NCI-H2081 treated with DMSO at 0.1 percent for 48 hours (cell line): Measurements from ENCODE around the gene MFAP3L.

Experiments used
- DNase-seq: peaks from one replicate; lab custom pipeline; 2025; lab: John Stamatoyannopoulos, UW

The MFAP3L gene

DNA sequence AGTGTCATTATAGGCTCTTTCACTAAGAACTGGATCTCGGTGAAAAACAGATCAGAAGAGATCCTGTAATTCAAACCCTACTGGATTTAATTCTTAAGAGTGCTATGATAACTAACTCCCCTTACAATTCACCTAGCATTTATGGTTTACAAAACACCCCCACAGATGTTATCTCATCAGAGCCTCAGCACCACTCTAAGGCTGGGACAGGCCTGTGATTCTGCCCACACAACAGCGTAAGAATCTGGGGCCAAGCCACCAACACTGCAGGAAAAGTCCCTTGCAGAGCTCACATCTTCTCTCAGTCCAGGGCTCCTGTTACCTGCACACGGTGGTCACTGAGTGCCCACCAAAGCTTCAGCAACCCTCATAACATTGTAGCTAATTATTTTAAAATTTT, 8.9 kb downstream of the MFAP3L start:
- no peak for DNase-seq

GRCh38 chr4:170015285-170015684, 10.9 kb downstream of the MFAP3L start:
- DNase-seq: no peak

- no peak for DNase-seq
These were observed 11.7 kb downstream of the MFAP3L start for GRCh38 chr4:170014359-170015011.

DNA sequence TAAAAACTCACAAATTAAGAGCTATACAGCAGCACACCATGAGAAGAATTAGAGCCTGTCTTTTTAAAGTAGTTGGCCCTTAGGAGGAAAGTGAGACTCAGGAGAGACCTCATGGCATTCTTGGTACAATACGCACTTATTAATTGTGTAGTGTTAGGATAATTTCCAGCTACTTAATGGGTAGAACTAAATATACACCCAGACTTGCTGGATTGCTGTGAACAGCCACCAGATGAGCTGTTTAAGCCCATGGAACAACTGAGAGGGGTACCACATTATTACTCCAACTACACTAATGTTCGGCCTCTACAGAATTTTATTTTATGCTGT, 13.6 kb downstream of the MFAP3L start:
- no peak for DNase-seq

- no peak for DNase-seq
These were observed 14.1 kb downstream of the MFAP3L start for GRCh38 chr4:170011921-170012628.

- no peak for DNase-seq
These were observed 16.9 kb downstream of the MFAP3L start for GRCh38 chr4:170009291-170009690.

GRCh38 chr4:170008801-170009200, 17.4 kb downstream of the MFAP3L start:
- no peak for DNase-seq

- no peak for DNase-seq
These were observed 17.8 kb downstream of the MFAP3L start for GRCh38 chr4:170008371-170008770.

DNA sequence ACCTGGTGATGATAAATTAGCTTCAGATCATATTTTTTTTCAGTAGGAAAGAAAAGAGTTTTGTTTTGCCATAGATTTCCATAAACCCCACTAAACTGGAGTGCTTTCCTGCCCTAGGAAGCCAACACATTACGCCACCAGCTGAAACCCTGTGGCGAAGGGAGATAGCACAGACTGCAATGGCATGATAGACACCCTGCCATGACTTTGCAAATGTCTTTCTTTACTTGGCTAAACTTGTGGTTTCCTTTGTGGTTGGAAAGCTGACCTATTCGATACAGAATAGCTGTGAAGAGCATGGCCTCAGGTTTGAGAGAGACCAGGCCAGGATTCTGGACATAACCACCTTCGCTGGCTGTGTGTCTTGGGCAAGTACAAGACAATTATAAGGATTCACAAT, 19.1 kb downstream of the MFAP3L start:
- DNase-seq: no peak

DNA sequence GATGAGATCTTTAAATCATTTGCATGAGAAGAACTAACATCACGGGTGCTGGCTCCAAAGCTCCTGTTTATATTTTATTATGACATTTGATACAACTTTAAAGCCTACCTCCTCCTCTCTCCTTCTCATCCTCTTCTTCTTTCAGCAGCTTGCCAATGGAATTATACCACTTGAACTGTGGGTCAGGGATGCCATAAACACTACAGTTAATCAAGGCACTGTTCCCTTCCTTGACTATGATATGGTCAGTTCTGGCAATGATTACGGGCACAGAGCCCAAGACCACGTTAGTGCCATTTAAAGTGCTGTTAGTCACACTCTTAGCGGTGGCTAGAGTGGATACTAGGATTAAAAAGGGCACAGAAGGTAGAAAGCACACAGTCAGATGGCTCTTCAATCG, 20.7 kb downstream of the MFAP3L start:
- DNase-seq: no peak

DNA sequence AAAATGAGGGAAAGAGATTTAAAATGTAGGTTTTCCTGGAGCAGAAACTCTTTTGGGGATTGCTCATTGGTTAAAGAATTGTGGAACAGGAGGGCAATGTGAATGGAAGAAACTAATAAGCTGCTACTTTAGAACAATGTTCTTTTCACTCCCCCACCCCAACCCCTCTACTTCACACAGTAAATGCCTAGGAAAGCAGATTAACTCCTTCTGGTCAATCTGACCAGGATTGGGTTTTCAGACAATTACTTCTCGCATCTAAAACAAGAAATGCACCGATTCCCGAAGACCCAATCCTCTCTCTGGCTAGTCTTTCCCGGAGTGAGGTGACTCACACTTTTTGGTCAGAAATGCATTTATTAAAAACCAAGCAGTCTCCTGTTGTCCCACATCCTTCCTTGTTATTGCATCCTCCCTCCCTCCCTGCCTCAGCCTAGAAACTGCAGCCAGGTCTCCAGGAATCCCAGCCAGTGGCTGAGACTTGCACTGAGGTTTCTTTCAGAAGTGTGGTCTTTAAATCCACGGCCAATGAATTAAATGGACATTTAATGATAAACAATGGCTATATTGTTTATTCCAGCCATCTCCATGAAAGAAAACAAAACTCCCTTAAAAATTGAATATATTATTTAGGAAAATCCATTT, 21.4 kb downstream of the MFAP3L start:
- no peak for DNase-seq

GRCh38 chr4:170003071-170004070, 22.8 kb downstream of the MFAP3L start:
- DNase-seq: no peak

DNA sequence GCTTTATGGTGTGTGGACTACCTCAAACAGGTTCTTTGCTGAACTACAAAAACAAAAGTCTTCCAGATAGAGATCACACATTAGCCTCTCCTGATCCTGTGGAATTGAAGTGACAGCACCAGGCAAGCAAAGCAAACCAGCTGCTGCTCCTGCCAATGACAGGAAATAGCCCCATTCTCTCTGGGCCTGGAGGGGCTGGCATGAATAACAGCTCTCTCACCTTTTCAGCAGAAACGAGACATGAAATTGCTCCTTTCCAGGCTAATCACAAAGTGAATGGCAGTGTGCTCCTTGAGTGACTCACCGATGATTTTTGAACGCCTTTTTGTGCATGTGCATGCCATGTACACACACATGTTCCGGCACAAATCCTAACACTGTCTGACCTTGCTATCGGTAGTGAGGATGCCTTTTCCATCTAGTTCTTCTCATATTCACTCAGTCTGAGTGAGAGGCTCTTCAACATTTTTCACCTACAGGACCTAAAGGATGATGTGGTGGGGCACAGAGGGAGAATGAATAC, 24.4 kb downstream of the MFAP3L start:
- DNase-seq: no peak

GRCh38 chr4:170001011-170001744, 25.0 kb downstream of the MFAP3L start:
- no peak for DNase-seq

- DNase-seq: no peak
These were observed 26.3 kb downstream of the MFAP3L start for GRCh38 chr4:169999923-170000322.

DNA sequence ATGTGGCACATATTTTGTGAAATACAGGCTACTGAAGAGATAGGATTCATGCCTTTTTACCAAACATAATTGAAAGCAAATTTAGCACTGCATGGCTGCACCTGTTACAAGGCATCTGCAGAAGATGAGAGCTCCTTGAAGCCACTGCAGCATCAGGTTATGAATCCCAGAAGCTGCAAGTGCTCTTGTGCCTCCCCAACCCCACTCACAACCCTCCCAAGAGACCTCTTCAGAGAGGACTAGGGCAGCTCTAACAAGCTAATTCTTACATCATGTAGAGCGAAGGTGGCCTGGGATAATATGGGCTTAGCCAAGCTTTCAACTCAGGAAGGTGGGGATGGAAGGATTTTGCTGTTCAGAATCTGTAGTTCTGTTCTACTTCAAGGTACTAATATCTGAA, 27.2 kb downstream of the MFAP3L start:
- no peak for DNase-seq

DNA sequence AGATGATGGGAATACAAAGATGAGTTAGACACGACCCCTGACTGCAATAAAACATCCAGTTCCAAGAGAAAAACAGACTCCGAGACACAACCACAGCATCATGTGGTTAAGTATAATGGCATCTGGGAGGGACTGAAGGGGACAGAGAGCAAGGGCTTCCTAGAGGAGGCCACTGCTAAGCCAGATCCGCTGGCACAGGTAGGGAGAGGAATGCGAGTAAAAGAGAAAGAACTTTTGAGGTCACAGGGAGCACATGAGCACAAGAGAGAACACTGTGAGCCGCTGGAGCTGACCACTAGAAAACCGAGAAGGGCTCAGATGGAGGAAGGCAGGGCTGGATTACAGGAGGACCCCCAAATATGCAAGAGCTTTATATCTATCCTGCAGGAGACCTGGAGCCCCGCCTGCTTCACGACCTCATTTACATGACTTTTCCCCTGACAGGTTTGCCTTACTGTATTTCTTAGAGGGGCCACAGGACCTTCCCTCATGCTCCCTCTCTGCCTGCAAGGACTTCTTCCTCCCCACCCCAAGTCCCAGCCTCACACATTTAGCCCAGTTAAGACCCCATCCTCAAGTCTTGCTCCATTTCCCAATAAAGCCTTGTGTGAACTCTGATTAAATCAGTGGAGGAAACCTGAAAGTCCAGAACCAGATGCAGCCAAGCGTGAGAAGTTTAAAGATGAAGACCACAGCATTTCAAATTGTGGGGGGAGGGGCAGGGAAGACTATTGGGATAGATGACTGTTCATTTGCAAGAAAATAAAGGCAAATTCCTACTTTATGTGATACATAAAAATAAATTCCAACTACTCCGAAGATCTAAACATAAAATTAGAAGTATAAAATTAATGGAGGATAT, 29.6 kb downstream of the MFAP3L start:
- DNase-seq: no peak

DNA sequence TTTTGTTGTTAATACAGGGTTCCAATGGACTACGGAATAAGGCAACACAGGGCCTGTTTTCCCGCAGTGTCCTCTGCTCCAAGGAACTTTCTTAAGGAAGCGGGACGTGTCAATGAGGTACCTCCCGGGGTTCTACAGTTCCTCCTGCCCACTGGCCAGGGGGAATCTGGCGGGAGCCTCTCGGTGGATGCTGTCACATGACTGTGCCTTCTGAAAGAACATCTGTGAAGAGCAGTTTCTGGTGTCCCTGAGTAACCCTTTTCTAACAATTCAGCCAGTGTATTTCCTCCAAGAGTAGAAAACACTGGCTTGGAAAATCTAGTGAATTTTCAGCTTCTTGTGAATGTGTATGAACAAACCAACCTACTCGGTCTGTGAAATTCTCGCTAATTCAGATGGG, 32.7 kb downstream of the MFAP3L start:
- no peak for DNase-seq

- DNase-seq: no peak
These were observed 37.9 kb downstream of the MFAP3L start for GRCh38 chr4:169988252-169988651.
